GM19372 (cell line): Measurements from ENCODE around the gene CCDC183.
"Not testable (repeated sequence)": the region's sequence is repeated elsewhere in the genome, so short reads cannot be mapped to it uniquely, and the experiment has no call there.

ENCODE experiments used
- ATAC-seq: cut with Tn5 transposase; IDR thresholded peaks from one replicate; pipeline ENCODE4 v1.9.1; 2021; ENCODE audit warnings: mild to moderate bottlenecking, low read depth, moderate library complexity; ENCODE audit not compliant: unreplicated experiment

CCDC183 gene

GRCh38 chr9:136784249-136784996 is 11.7 kb upstream of the CCDC183 start:
- ATAC-seq: no peak

GRCh38 chr9:136784997-136785361 is 11.2 kb upstream of the CCDC183 start:
- no peak for ATAC-seq

GRCh38 chr9:136785565-136786355 is 10.4 kb upstream of the CCDC183 start:
- not testable (repeated sequence) for ATAC-seq

- ATAC-seq: no peak
These were observed 9.7 kb upstream of the CCDC183 start for GRCh38 chr9:136786451-136786850.

GRCh38 chr9:136786983-136787382 is 9.2 kb upstream of the CCDC183 start:
- ATAC-seq: not testable (repeated sequence)

- no peak for ATAC-seq
These were observed 8.3 kb upstream of the CCDC183 start for GRCh38 chr9:136787690-136788400.

- not testable (repeated sequence) for ATAC-seq
These were observed 7.3 kb upstream of the CCDC183 start for GRCh38 chr9:136788644-136789522.

GRCh38 chr9:136789523-136789937 is 6.6 kb upstream of the CCDC183 start:
- ATAC-seq: no peak

- ATAC-seq: peak; percentile 83
These were observed 5.3 kb upstream of the CCDC183 start, which contains the start of gene TMEM141 for GRCh38 chr9:136790640-136791515. Gene TMEM141, plus strand, starts transcription at chr9:136791344. Its CDS starts 27 bp downstream, at chr9:136791371.

GRCh38 chr9:136791516-136792276 is 4.4 kb upstream of the CCDC183 start:
- no peak for ATAC-seq

- no peak for ATAC-seq
These were observed 3.6 kb upstream of the CCDC183 start for GRCh38 chr9:136792321-136793085.

- no peak for ATAC-seq
These were observed 2.8 kb upstream of the CCDC183 start for GRCh38 chr9:136793086-136793946.

GRCh38 chr9:136794281-136794999 is 1.7 kb upstream of the CCDC183 start:
- no peak for ATAC-seq

- no peak for ATAC-seq
These were observed 1.2 kb upstream of the CCDC183 start for GRCh38 chr9:136795000-136795348.

- ATAC-seq: not testable (repeated sequence)
These were observed 723 bp downstream of the CCDC183 start for GRCh38 chr9:136796775-136797347.

GRCh38 chr9:136798708-136799078 is 2.6 kb downstream of the CCDC183 start:
- no peak for ATAC-seq
